Measurements from ENCODE around the gene EPHA6. TPM values are rescaled to one million over a fixed set of nuclear protein-coding genes. Genes with fewer than 3 reads are reported as not detected.

Gene EPHA6
- total RNA-seq, 1 experiment from 2014 or later, result 0.61 TPM

GRCh38 chr3:97066531-97066930 lies 252.1 kb downstream of the EPHA6 start:
- Histone ChIP-seq H2BK20ac (ENCODE audit: low read depth, low read length, poor library complexity, severe bottlenecking) (no peak overlapping the region), H3K27ac (ENCODE audit: insufficient read length, low read depth, low read length) (no peak overlapping the region), H3K9me3 (ENCODE audit: control insufficient read depth, low read depth, low read length) (no peaks in the 10 kb centered on the region), H3K14ac (ENCODE audit: insufficient read depth, low read length) (no peak overlapping the region), H4K8ac (replicated peaks; ENCODE audit: insufficient read length, low read depth, low read length) (no peak overlapping the region), H2AFZ (ENCODE audit: low read length) (no peak overlapping the region), H3K79me2 (ENCODE audit: insufficient read depth, low read length) (no peaks in the 10 kb centered on the region), H2BK12ac (ENCODE audit: insufficient read length, low read depth, low read length) (no peak overlapping the region), H3K56ac (ENCODE audit: insufficient read length, low read depth, low read length) (no peak overlapping the region), H2BK5ac (ENCODE audit: insufficient read length, low read length) (no peak overlapping the region), H3K23me2 (ENCODE audit: insufficient read length, low read depth, low read length, poor library complexity, severe bottlenecking) (no peaks in the 10 kb centered on the region), H3K4me1 (ENCODE audit: insufficient read depth, low read length) (no peaks in the 10 kb centered on the region), H3K18ac (ENCODE audit: insufficient read length, low read depth, low read length) (no peak overlapping the region), H3K9ac (ENCODE audit: extremely low read depth, insufficient read length, low read length) (no peak overlapping the region), H3K27me3 (ENCODE audit: insufficient read depth, low read length) (no peaks in the 10 kb centered on the region), H2BK120ac (ENCODE audit: low read depth, low read length, poor library complexity, severe bottlenecking) (no peak overlapping the region), H3K79me1 (ENCODE audit: insufficient read depth, low read depth, low read length, poor library complexity, severe bottlenecking) (no peaks in the 10 kb centered on the region), H4K5ac (ENCODE audit: insufficient read length, low read depth, low read length) (no peak overlapping the region), H3K4ac (ENCODE audit: low read depth, low read length) (no peak overlapping the region), H2AK5ac (ENCODE audit: insufficient read length, low read length) (no peak overlapping the region), H3T11ph (ENCODE audit: low read length) (no peak overlapping the region), H3K23ac (ENCODE audit: insufficient read length, low read depth, low read length) (no peak overlapping the region), H4K91ac (ENCODE audit: insufficient read length, low read depth, low read length) (no peak overlapping the region), H4K20me1 (ENCODE audit: control insufficient read depth, insufficient read depth, insufficient read length) (no peaks in the 10 kb centered on the region), H2BK15ac (ENCODE audit: low read depth, low read length) (no peak overlapping the region), H3K4me2 (ENCODE audit: insufficient read depth, insufficient read length, low read length) (no peak overlapping the region)
- peaks cover 0 to 8% of the 10 kb centered on the region in 2 experiments; a peak in 2 of 5 replicates for H3K9me3 Mint-ChIP-seq
- no CpG with 5 or more reads among the region's 1 CpG for whole genome bisulfite sequencing (ENCODE audit: extremely low coverage, insufficient read length, low lambda C conversion rate)
- H3K4me1 Mint-ChIP-seq, result no peaks in the 10 kb centered on the region
- no peak overlapping the region; a peak in 1 of 7 replicates for H3K27ac Mint-ChIP-seq
- H3K27me3 Mint-ChIP-seq (ENCODE audit: low read depth), result no peaks in the 10 kb centered on the region
- DNase-seq, result no peak
- no peak overlapping the region for H3K4me3 Mint-ChIP-seq
- no peak for TF ChIP-seq CTCF (conservative IDR thresholded peaks at IDR 0.05)
- no peaks in the 10 kb centered on the region for H3K36me3 Mint-ChIP-seq (ENCODE audit: insufficient read depth in 1 of 3, low read depth in 3 of 3)
